ENCODE data around the gene CKB.

The CKB gene

GRCh38 chr14:103543721-103544387 lies 21.2 kb upstream of the CKB start:
- no peak for TF ChIP-seq CTCF (IDR thresholded peaks at IDR 0.05; ENCODE audit: low read depth, low read length, missing control alignments)
- in situ Hi-C loops (cut with HindIII; ENCODE audit: low pct_ligation_motif_present, low sequenced_read_pairs): no loop called here
- no peaks in the 10 kb centered on the region for H3K27me3 ChIP-seq (replicated peaks)
- no peaks in the 10 kb centered on the region for H3K36me3 ChIP-seq (replicated peaks)
- no peak overlapping the region for H3K4me3 ChIP-seq (ENCODE audit: low read depth, low read length)
- no peak for DNase-seq
- H3K27ac ChIP-seq: no peak overlapping the region

GRCh38 chr14:103543140-103543539 lies 20.5 kb upstream of the CKB start:
- no peaks in the 10 kb centered on the region for H3K36me3 ChIP-seq (replicated peaks)
- H3K4me3 ChIP-seq (ENCODE audit: low read depth, low read length): no peak overlapping the region
- H3K27me3 ChIP-seq (replicated peaks): no peaks in the 10 kb centered on the region
- TF ChIP-seq CTCF (IDR thresholded peaks at IDR 0.05; ENCODE audit: low read depth, low read length, missing control alignments): no peak
- no peak for DNase-seq
- in situ Hi-C loops (cut with HindIII; ENCODE audit: low pct_ligation_motif_present, low sequenced_read_pairs): no loop called here
- no peak overlapping the region for H3K27ac ChIP-seq

GRCh38 chr14:103542605-103543088 lies 20.0 kb upstream of the CKB start:
- Histone ChIP-seq H3K4me3 (ENCODE audit: low read depth, low read length) (no peak overlapping the region), H3K27ac (no peak overlapping the region), H3K36me3 (replicated peaks) (no peaks in the 10 kb centered on the region), H3K27me3 (replicated peaks) (no peaks in the 10 kb centered on the region)
- TF ChIP-seq CTCF (IDR thresholded peaks at IDR 0.05; ENCODE audit: low read depth, low read length, missing control alignments): no peak
- in situ Hi-C loops (cut with HindIII; ENCODE audit: low pct_ligation_motif_present, low sequenced_read_pairs): no loop called here
- no peak for DNase-seq

- H3K36me3 ChIP-seq (replicated peaks): no peaks in the 10 kb centered on the region
- in situ Hi-C loops (cut with HindIII; ENCODE audit: low pct_ligation_motif_present, low sequenced_read_pairs): no loop called here
- DNase-seq: no peak
- H3K27ac ChIP-seq: no peak overlapping the region
- no peaks in the 10 kb centered on the region for H3K27me3 ChIP-seq (replicated peaks)
- no peak overlapping the region for H3K4me3 ChIP-seq (ENCODE audit: low read depth, low read length)
- TF ChIP-seq CTCF (IDR thresholded peaks at IDR 0.05; ENCODE audit: low read depth, low read length, missing control alignments): no peak
Observed at GRCh38 chr14:103541709-103542604, 19.3 kb upstream of the CKB start.

- TF ChIP-seq CTCF (IDR thresholded peaks at IDR 0.05; ENCODE audit: low read depth, low read length, missing control alignments): no peak
- peak overlapping the region; percentile 43 for H3K27ac ChIP-seq
- no peak for DNase-seq
- no peak overlapping the region for H3K4me3 ChIP-seq (ENCODE audit: low read depth, low read length)
- H3K27me3 ChIP-seq (replicated peaks): no peaks in the 10 kb centered on the region
- no peaks in the 10 kb centered on the region for H3K36me3 ChIP-seq (replicated peaks)
- in situ Hi-C loops (cut with HindIII; ENCODE audit: low pct_ligation_motif_present, low sequenced_read_pairs): no loop called here
Observed at GRCh38 chr14:103540821-103541708, 18.4 kb upstream of the CKB start.
